Mammary epithelial cell (primary cell): Measurements from ENCODE around the gene BACE1-AS.

Experiments used
- CTCF ChIP-seq, 2 donors: IDR thresholded peaks in 1 of 2; conservative IDR thresholded peaks in 1 of 2; 2 replicates each; pipeline ENCODE4 v1.5.1; 2011 to 2012; ENCODE audit warnings: inconsistent platforms in 2 of 2, low read length in 2 of 2, mild to moderate bottlenecking in 2 of 2, control low read depth in 1 of 2, low read depth in 1 of 2; ENCODE audit not compliant: insufficient read depth in 1 of 2; ENCODE audit errors: extremely low read depth in 1 of 2
- EZH2 ChIP-seq: IDR thresholded peaks from 2 replicates; pipeline ENCODE4 v1.6.1; 2012; ENCODE audit warnings: low read length, inconsistent platforms, borderline replicate concordance

GRCh38 chr11:117290809-117291396 is at the start of gene BACE1-AS:
- TF ChIP-seq CTCF (conservative IDR thresholded peaks at IDR 0.05 in 1 of 2, IDR thresholded peaks at IDR 0.05 in 1 of 2; ENCODE audit: extremely low read depth in 1 of 2, insufficient read depth in 1 of 2, low read depth in 1 of 2, low read length in 2 of 2) = no peak
- no peak for TF ChIP-seq EZH2
